Heart right ventricle (tissue), 16 donors: ENCODE results near the gene GBP7. TPM values are rescaled to one million over a fixed set of nuclear protein-coding genes. Genes with fewer than 3 reads are reported as not detected.

Source experiments
- ATAC-seq, 8 donors: fragments of 200-7000 bp; cut with Tn5 transposase; one replicate each; pipeline ENCODE4 v1.9.1; 2020; ENCODE audit warnings: mild to moderate bottlenecking in 8 of 8, moderate library complexity in 8 of 8, moderate number of reproducible peaks in 1 of 8
- DNase-seq, 2 donors: peaks; one replicate each; pipeline ENCODE4 v3.0.0-alpha.2; 2020
- H3K27ac ChIP-seq, 10 donors: fragments of 200-600 bp; sonication (generic) in 2 of 10; one replicate each; pipeline versions ENCODE4 v1.5.0 to v1.8.0; 2020 to 2022; ENCODE audit warnings: mild to moderate bottlenecking in 3 of 10
- H3K27me3 ChIP-seq, 7 donors: fragments of 200-600 bp; one replicate each; pipeline ENCODE4 v1.8.0; 2021 to 2022; ENCODE audit warnings: mild to moderate bottlenecking in 2 of 7
- H3K36me3 ChIP-seq, 9 donors: fragments of 200-600 bp; sonication (generic) in 1 of 9; one replicate each; pipeline versions ENCODE4 v1.5.0 to v1.8.0; 2020 to 2022; ENCODE audit warnings: mild to moderate bottlenecking in 2 of 9
- H3K4me1 ChIP-seq, 9 donors: fragments of 200-600 bp; sonication (generic) in 1 of 9; one replicate each; pipeline versions ENCODE4 v1.5.0 to v1.8.0; 2020 to 2022; ENCODE audit warnings: mild to moderate bottlenecking in 4 of 9
- H3K4me3 ChIP-seq, 10 donors: fragments of 200-600 bp; sonication (generic) in 2 of 10; one replicate each; pipeline versions ENCODE4 v1.5.0 to v1.8.0; 2020 to 2022; ENCODE audit warnings: mild to moderate bottlenecking in 7 of 10, moderate library complexity in 2 of 10
- H3K9me3 ChIP-seq, 11 donors: fragments of 200-600 bp in 10 of 11; sonication (generic) in 2 of 11; one replicate each; pipeline versions ENCODE4 v1.5.0 to v1.8.0; 2013 to 2022; ENCODE audit warnings: mild to moderate bottlenecking in 2 of 11, control low read depth in 1 of 11, moderate library complexity in 1 of 11
- CTCF ChIP-seq, 9 donors: fragments of 200-600 bp; sonication (generic) in 2 of 9; IDR thresholded peaks; one replicate each; pipeline versions ENCODE4 v1.5.0 to v1.8.0; 2021 to 2022; ENCODE audit warnings: antibody characterized with exemption in 9 of 9, mild to moderate bottlenecking in 5 of 9, moderate library complexity in 1 of 9
- WGBS, 2 donors: extraction: QIAGEN DNeasy Blood & Tissue Kit; methylation state at CpG; one replicate each; pipeline ENCODE4 v1.1.7; 2013; ENCODE audit warnings: inconsistent platforms in 1 of 2; 5-methylcytosine and 5-hydroxymethylcytosine counted together
- intact Hi-C, 10 donors: fragments of 100-400 bp; cut with DNase I; formaldehyde crosslinking; loops; one replicate each; pipeline versions ENCODE4 v1.11.1 to v1.14.2; 2022
- polyA plus RNA-seq, 2 donors: library from polyadenylated mRNA; stranded (reverse); fragments of 200-250 nt; gene quantifications; one replicate each; pipeline ENCODE4 v1.2.3, GENCODE V29; 2013
- total RNA-seq, 10 donors: library from RNA; stranded (reverse); fragmentation: NEBNext Ultra II Directional in 3 of 10; extraction: Animal tissue kit (Norgen Biotek cat#: 25700) in 3 of 10; gene quantifications; one replicate each; pipeline versions ENCODE4 v1.2.1 to v1.2.4, GENCODE V29; 2021 to 2023
- donor health status: Arrhythmogenic right ventricular cardiomyopathy.
- donor health status: ischemic (EF 13 %, LVEDD 7.1; RV severe dilation, severe dysfunction).
- donor health status: healthy with polysubstance abuse.
- donor health status: DM: no; HTN: yes; CAD: no.
- donor health status: DM: no; HTN: no; CAD: no.
- donor health status: ischemic (EF 25% LVEDD 6.9; RV normal size, moderate dysfunction).
- donor health status: ischemic (EF 25% LVEDD 5.7; RV mildly dilated, moderate dysfunction).
- donor health status: healthy.
- donor health status: DM: yes; HTN: yes; CAD: no.
- donor health status: Ischemic cardiomyopathy.
- donor health status: ischemic (EF 35%, LVEDD 5.7; RV mildly dilated, moderate dysfunction).
- donor health status: nonischemic (EF 11% LVEDD 7.7; RV severe dilation, severe dysfunction).
- donor health status: DM: yes; HTN: yes; CAD: no.
- donor health status: PGD.
- donor health status: ischemic (EF 29% LVEDD 5.4; RV normal size, mild dysfunction).
- donor health status: nonischemic (EF 23%, LVEDD 6.1; RV moderate dilation, normal function).

Gene GBP7
- total and polyA plus RNA-seq, 12 donors: 0.17 to 0.42 TPM; not detected in 10

DNA sequence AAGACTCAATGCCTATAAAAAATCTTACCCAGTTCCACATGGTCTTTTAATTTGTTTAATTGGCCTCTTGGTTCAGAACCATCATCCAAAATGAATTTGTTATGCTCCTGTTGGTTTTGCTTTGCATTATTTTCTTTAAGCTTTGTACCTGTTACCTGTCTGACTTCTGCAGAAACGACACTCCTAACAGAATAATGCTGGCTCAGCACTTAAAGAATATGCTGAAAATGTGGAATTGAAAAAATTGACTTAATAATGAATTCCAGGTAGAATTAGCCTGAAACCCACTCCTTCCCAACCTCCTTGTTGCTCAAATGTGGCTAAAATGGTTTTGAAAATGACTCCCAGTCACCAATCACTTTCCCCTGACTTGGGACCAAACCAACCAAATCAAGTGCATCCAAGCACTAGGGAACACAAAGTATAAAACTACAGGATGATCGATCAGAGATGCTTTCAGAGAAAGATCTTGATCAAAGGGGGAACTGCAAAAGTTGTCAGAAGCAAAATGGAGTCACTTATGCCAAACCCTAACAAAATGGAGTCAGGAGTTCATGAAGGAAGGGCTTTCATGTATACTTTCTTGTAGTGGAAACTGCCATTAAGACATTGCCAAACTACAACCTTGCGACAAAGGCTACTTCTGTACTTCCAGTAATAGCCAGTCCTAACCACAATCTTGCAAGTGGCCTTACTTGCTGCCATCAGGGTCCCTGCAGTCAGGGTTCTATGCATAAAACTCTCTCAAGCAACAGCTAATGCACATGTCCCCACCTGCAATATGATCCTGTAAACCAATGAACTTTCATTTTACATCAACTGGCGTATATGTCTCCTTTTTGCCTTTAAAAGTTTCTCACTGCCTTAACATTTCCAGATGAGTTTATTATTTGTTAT lies 5.4 kb downstream of the GBP7 start:
- no peak for TF ChIP-seq CTCF (IDR thresholded peaks at IDR 0.05)
- Histone ChIP-seq H3K4me3 (no peak overlapping the region), H3K27ac (no peak overlapping the region), H3K27me3 (no peaks in the 10 kb centered on the region), H3K36me3 (no peaks in the 10 kb centered on the region), H3K4me1 (no peaks in the 10 kb centered on the region), H3K9me3 (no peaks in the 10 kb centered on the region)
- intact Hi-C loops: no loop called here
- DNase-seq: no peak
- WGBS, 2 donors: 90 to 95% methylated on average over 4 of the region's 4 CpGs
- no peak for ATAC-seq

GRCh38 chr1:89169166-89169565 lies 6.6 kb downstream of the GBP7 start:
- TF ChIP-seq CTCF (IDR thresholded peaks at IDR 0.05): no peak
- Histone ChIP-seq H3K27ac (no peak overlapping the region), H3K4me1 (no peaks in the 10 kb centered on the region), H3K4me3 (no peak overlapping the region), H3K36me3 (no peaks in the 10 kb centered on the region), H3K9me3 (no peaks in the 10 kb centered on the region), H3K27me3 (no peaks in the 10 kb centered on the region)
- 62 to 69% methylated on average over 2 of the region's 2 CpGs for WGBS, 2 donors
- DNase-seq (no peak), ATAC-seq (no peak)
- intact Hi-C loops: no loop called here

GRCh38 chr1:89167590-89168230 lies 8.1 kb downstream of the GBP7 start:
- ATAC-seq (no peak), DNase-seq (no peak)
- no peaks in the 10 kb centered on the region for H3K27me3 ChIP-seq
- intact Hi-C loops: no loop called here
- H3K36me3 ChIP-seq: no peaks in the 10 kb centered on the region
- H3K4me1 ChIP-seq: no peaks in the 10 kb centered on the region
- no peaks in the 10 kb centered on the region for H3K9me3 ChIP-seq
- no peak overlapping the region for H3K4me3 ChIP-seq
- no peak for TF ChIP-seq CTCF (IDR thresholded peaks at IDR 0.05)
- 83 to 96% methylated on average over 2 of the region's 2 CpGs for WGBS, 2 donors
- H3K27ac ChIP-seq: no peak overlapping the region

DNA sequence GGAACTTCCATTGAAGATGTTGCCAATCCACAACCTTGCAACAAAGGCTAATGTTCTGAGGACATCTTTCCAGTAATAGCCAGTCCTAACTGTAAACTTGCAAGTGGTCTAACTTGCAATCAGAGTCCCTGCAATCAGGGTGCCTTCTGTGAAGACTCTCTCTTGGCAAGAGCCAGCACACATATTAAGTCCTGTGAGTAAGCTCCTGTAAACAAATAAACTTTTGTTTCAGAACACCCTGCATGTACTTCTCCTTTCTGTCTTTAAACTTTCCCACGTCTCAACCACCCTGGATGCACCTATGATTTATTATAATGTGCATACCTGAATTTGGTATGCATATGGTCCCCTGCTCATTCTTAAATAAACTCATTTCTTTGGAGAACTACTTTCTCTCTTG lies 9.1 kb downstream of the GBP7 start:
- Histone ChIP-seq H3K9me3 (peaks cover 0 to under 1% (median 0%) of the 10 kb centered on the region in 11 donors), H3K27ac (no peak overlapping the region), H3K4me1 (no peaks in the 10 kb centered on the region), H3K4me3 (no peak overlapping the region), H3K27me3 (no peaks in the 10 kb centered on the region), H3K36me3 (no peaks in the 10 kb centered on the region)
- ATAC-seq: no peak
- intact Hi-C loops: no loop called here
- WGBS, 2 donors: 82 to 92% methylated on average over 1 of the region's 1 CpG
- no peak for TF ChIP-seq CTCF (IDR thresholded peaks at IDR 0.05)
- no peak for DNase-seq
